GM13977 (cell line): ENCODE results near the gene DNAL4.

Experiments used
- DNase-seq: peaks from one replicate; pipeline ENCODE4 v3.0.0; 2012; ENCODE audit warnings: low spot score
- in situ Hi-C: fragments of 300-500 bp; cut with MboI; formaldehyde crosslinking; loops from one replicate; pipeline ENCODE4 v1.12.0; 2022; ENCODE audit warnings: low sequenced_read_pairs, low pct_unique_long_range_greater_than_20kb, mixed read lengths, inconsistent platforms; ENCODE audit not compliant: unreplicated experiment
- TF ChIP-seq, protein P1 (sequence below): IDR thresholded peaks from 2 replicates; pipeline ENCODE4 v1.5.1; 2012; ENCODE audit warnings: mild to moderate bottlenecking, control low read depth; ENCODE audit not compliant: insufficient read depth; ENCODE audit errors: extremely low read depth, missing control alignments

DNAL4 gene

DNA sequence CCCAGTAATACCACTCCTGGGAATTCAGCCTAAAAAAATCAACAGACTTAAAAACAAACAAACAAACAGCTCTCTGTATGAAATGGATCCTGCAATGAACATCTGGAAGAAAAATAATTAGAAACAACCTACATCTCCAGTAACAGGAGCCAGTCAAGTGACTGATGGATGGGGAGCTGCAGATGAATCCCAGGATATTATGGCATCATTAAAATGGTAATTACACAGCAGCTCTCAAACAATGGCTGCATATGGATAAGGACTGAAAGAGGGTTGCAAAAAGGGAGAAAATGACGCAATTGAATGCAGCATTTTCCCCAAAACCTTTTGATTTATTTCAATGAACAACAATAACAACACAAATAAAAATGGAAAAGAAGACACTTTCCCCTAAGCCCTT is 45.7 kb upstream of the DNAL4 start:
- no peak for DNase-seq
- in situ Hi-C loops: no loop called here
- TF ChIP-seq, protein P1, sequence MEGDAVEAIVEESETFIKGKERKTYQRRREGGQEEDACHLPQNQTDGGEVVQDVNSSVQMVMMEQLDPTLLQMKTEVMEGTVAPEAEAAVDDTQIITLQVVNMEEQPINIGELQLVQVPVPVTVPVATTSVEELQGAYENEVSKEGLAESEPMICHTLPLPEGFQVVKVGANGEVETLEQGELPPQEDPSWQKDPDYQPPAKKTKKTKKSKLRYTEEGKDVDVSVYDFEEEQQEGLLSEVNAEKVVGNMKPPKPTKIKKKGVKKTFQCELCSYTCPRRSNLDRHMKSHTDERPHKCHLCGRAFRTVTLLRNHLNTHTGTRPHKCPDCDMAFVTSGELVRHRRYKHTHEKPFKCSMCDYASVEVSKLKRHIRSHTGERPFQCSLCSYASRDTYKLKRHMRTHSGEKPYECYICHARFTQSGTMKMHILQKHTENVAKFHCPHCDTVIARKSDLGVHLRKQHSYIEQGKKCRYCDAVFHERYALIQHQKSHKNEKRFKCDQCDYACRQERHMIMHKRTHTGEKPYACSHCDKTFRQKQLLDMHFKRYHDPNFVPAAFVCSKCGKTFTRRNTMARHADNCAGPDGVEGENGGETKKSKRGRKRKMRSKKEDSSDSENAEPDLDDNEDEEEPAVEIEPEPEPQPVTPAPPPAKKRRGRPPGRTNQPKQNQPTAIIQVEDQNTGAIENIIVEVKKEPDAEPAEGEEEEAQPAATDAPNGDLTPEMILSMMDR: no peak

DNA sequence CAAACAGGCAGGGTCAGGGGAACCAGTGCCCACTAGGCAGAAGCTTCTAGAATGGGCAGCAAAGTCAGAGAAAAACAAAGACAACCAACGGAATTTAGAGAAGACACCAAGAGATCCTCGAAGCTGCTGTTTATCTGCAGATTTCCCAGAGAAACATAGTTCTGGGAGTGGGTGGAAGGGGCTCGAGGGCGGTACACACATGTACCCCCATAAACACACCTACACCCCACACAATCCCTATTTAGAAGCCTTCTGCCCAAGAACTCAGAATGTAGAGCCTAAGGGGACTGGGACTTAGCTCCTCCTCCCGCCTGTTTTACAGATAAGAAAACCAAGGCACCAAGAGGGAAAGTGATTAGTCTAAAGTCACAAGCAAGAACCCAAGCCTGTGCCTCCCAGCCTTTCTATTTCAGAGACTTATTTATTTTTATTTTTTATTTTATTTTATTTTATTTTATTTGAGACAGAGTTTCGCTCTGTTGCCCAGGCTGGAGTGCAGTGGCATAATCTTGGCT is 43.5 kb upstream of the DNAL4 start:
- in situ Hi-C loops: no loop called here

DNA sequence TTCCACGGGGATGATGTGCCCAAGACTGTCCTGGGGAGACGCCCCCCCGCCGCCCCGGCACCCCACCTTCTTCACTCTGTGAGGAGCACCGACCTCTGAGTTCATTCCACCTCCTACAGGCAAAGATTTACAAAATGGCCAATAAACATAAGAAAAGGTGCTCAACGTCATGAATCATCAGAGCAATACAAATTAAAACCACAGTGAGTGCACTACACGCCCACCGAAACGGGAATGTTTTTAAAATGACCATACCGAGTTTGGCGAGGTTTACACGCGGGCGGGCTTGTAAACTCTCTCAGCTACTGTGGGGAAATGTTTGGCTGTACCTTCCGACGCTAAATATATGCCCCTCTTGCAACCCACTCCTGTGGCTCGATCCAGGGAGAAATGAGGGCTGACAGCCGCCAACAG is 42.0 kb upstream of the DNAL4 start:
- in situ Hi-C loops: no loop called here
- TF ChIP-seq, protein P1: no peak
- no peak for DNase-seq

More for the DNA sequence above, 43.5 kb upstream of the DNAL4 start:
- TF ChIP-seq, protein P1: no peak
- DNase-seq: no peak

DNA sequence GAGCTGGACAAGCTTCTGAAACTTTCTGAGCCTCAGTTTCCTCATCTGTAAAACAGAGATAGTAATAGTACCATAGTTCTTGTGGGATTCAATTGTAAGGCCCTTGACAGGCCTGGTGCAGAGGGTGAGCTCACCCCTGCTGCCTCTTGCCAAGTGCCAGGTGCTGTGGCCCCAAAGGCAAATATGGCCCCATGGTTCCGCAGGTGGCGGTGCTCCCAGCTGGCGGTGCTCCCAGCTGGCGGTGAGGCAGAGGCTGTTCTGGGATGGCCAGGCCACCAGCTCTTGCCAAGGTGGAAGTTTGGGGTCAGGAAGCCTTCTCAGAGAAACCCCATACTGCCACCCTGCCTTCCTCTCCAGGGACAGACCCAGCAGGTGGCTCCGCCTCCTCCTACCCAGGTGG is 41.0 kb upstream of the DNAL4 start:
- DNase-seq: no peak
- in situ Hi-C loops: no loop called here
- TF ChIP-seq, protein P1: no peak

DNA sequence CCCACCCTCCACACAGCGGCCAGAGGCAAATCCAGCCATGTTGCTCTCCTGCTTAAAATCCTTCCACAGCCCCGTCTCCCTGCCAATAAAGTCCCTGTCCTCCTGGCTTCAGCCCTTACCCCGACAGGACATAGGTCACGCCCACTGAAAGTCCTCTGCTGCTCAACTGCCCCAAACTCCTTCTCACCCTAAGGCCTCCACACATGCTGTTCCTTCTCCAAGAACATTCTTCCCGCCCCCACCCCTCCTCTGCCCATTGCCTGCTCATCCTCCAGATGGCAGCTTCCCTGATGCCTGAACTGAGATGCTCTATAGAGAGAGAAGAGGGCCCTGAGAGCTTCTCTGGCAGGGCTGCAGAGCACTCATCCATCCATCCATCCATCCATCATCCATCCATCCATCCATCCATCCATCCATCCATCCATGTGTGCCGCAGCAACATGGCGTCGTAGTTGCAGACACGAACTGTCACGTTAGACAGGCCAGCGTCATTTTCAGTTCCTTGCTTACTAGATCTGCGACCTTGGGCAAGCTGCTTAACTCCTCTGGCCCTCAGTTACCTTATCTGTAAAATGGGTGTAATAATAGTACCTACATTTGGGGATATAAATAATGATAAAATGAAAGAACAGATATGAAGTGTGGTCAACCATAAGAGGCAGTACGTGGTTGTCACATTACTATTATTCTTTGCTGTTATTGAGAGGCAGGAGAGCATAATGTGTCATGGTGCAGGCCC is 40.4 kb upstream of the DNAL4 start:
- in situ Hi-C loops: no loop called here
- TF ChIP-seq, protein P1: no peak
- no peak for DNase-seq

DNA sequence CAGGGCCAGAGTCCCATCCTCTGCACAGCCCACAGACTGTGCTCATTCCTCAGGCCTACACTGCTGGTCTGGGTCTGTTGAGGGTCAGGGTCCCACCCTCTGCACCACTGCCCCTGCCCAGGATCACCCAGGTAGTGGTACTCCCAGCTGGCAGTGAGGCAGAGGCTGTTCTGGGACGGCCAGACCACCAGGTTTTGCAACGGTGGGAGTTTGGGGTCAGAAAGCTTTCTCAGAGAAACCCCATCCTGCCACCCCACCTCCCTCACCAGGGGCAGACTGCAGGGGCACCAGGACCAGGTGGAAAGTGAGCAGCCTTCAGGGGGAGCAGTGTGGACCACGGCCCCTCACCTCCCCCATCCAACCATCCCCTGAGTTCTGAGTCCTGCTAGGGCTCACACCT is 39.1 kb upstream of the DNAL4 start:
- no peak for DNase-seq
- in situ Hi-C loops: no loop called here
- TF ChIP-seq, protein P1: no peak
